K562 (cell line): Measurements from ENCODE around the gene MXRA7. TPM values are rescaled to one million over a fixed set of nuclear protein-coding genes. Genes with fewer than 3 reads are reported as not detected.

ENCODE experiments used
- ARHGAP35 ChIP-seq: fragments of 450-650 bp; IDR thresholded peaks from 2 replicates; pipeline ENCODE4 v1.6.1; 2018; ENCODE audit not compliant: partially characterized antibody
- C11orf30 ChIP-seq: fragments of 450-650 bp; IDR thresholded peaks from 2 replicates; pipeline ENCODE4 v1.6.1; 2016; ENCODE audit warnings: low read depth, mild to moderate bottlenecking
- CCNT2 ChIP-seq: IDR thresholded peaks from 2 replicates; pipeline ENCODE4 v1.6.1; 2011; ENCODE audit warnings: borderline replicate concordance, low read depth, mild to moderate bottlenecking, moderate library complexity, mixed read lengths, low read length; ENCODE audit not compliant: insufficient read length; ENCODE audit errors: extremely low read depth
- EP300 ChIP-seq: IDR thresholded peaks from 2 replicates; pipeline ENCODE4 v1.6.1; 2012; ENCODE audit warnings: low read length, improper control_type of control experiment
- FOS ChIP-seq: IDR thresholded peaks from 3 replicates; pipeline ENCODE4 v1.6.1; 2011; ENCODE audit not compliant: insufficient read length; ENCODE audit errors: extremely low read depth
- JUN ChIP-seq, 2 experiments: sonication (generic) in 1 of 2; formaldehyde crosslinking in 1 of 2; IDR thresholded peaks; 2 replicates each; pipeline versions ENCODE4 v1.6.1 to v1.8.0; 2012 to 2022; ENCODE audit warnings: borderline replicate concordance in 2 of 2, mild to moderate bottlenecking in 2 of 2, improper control_type of control experiment in 1 of 2, low read depth in 1 of 2, low read length in 1 of 2, missing genetic modification reagents in 1 of 2
- MAFK ChIP-seq: IDR thresholded peaks from 2 replicates; pipeline ENCODE4 v1.6.1; 2011; ENCODE audit warnings: low read length, improper control_type of control experiment
- NCOR1 ChIP-seq: fragments of 450-650 bp; IDR thresholded peaks from 2 replicates; pipeline ENCODE4 v1.6.1; 2016; ENCODE audit warnings: mild to moderate bottlenecking, moderate library complexity
- NFXL1 ChIP-seq: fragments of 450-650 bp; formaldehyde crosslinking; IDR thresholded peaks from 2 replicates; pipeline ENCODE4 v1.4.0; 2021; ENCODE audit warnings: mild to moderate bottlenecking
- NFYB ChIP-seq: IDR thresholded peaks from 2 replicates; pipeline ENCODE4 v1.6.1; 2011; ENCODE audit warnings: mild to moderate bottlenecking, moderate library complexity; ENCODE audit not compliant: insufficient read length; ENCODE audit errors: extremely low read depth
- NR3C1 ChIP-seq: sonication (generic); formaldehyde crosslinking; IDR thresholded peaks from 2 replicates; pipeline ENCODE4 v1.8.1; 2022; ENCODE audit warnings: missing genetic modification reagents
- RBBP5 ChIP-seq: fragments of 200-600 bp; sonication (generic); IDR thresholded peaks from 2 replicates; pipeline ENCODE4 v1.6.1; 2012; ENCODE audit warnings: borderline replicate concordance, mild to moderate bottlenecking, low read length, control low read depth, inconsistent platforms; ENCODE audit not compliant: insufficient read depth, poor library complexity, severe bottlenecking
- RBFOX2 ChIP-seq: fragments of 200-400 bp; formaldehyde crosslinking; IDR thresholded peaks from 2 replicates; pipeline ENCODE4 v1.6.1; 2017; ENCODE audit warnings: low read depth, mild to moderate bottlenecking, low read length, moderate library complexity
- ZNF583 ChIP-seq: fragments of 250-450 bp; sonication (Bioruptor Pico); IDR thresholded peaks from 2 replicates; pipeline ENCODE4 v1.4.0; 2020
- ZNF696 ChIP-seq: fragments of 250-450 bp; sonication (Bioruptor Pico); conservative IDR thresholded peaks from 2 replicates; pipeline ENCODE4 v1.4.0; 2020; ENCODE audit warnings: mild to moderate bottlenecking, moderate library complexity
- polyA plus RNA-seq, 8 experiments: library from polyadenylated mRNA; depleted of rRNA in 4 of 8; stranded (reverse) in 5 of 8; unstranded in 3 of 8; fragments of >200 nt; fragmentation: Nextera tagmentation in 2 of 8; fragmentation: Illumina TruSeq in 1 of 8; extraction: Ambion mirVana in 2 of 8; extraction: Trizol in 1 of 8; gene quantifications; 2 replicates each; pipeline versions ENCODE4 v1.2.1 to v1.2.3, GENCODE V29; 2011 to 2014; ENCODE audit warnings: inconsistent platforms in 1 of 8, missing spikeins in 1 of 8
- total RNA-seq, 7 experiments: library from RNA; depleted of rRNA in 6 of 7; stranded (reverse); fragments of >200 nt in 6 of 7; fragmentation: Illumina TruSeq in 2 of 7; extraction: Trizol in 2 of 7; gene quantifications; 2 replicates each; pipeline versions ENCODE4 v1.2.1 to v1.2.3, GENCODE V29; 2011 to 2021; ENCODE audit warnings: low replicate concordance in 1 of 7
- TF ChIP-seq, protein P1 (sequence below): fragments of 250-450 bp; sonication (Bioruptor Pico); IDR thresholded peaks from 2 replicates; pipeline ENCODE4 v1.5.1; 2021; ENCODE audit warnings: mild to moderate bottlenecking
- TF ChIP-seq, protein P2 (sequence below): fragments of 250-450 bp; sonication (Bioruptor Pico); IDR thresholded peaks from 2 replicates; pipeline ENCODE4 v1.8.0; 2021; ENCODE audit warnings: borderline replicate concordance, mild to moderate bottlenecking, moderate library complexity; ENCODE audit not compliant: poor library complexity, severe bottlenecking
- TF ChIP-seq, protein P3 (sequence below): conservative IDR thresholded peaks from 2 replicates; pipeline ENCODE4 v1.6.1; 2011; ENCODE audit warnings: low read depth, mild to moderate bottlenecking, low read length; ENCODE audit not compliant: control insufficient read depth
- TF ChIP-seq, protein P4 (sequence below): IDR thresholded peaks from 2 replicates; pipeline ENCODE4 v1.6.1; 2011; ENCODE audit not compliant: insufficient read length; ENCODE audit errors: extremely low read depth
- TF ChIP-seq, protein P5 (sequence below): fragments of 450-650 bp; formaldehyde crosslinking; IDR thresholded peaks from 2 replicates; pipeline ENCODE4 v1.4.0; 2022; ENCODE audit warnings: missing genetic modification characterization
- TF ChIP-seq, protein P6 (sequence below): sonication (generic); formaldehyde crosslinking; IDR thresholded peaks from 2 replicates; pipeline ENCODE4 v1.8.0; 2022; ENCODE audit warnings: missing genetic modification reagents, mild to moderate bottlenecking, moderate library complexity, borderline replicate concordance

The MXRA7 gene
- total and polyA plus RNA-seq, 9 of the 15 experiments (the other 6 are each of a cell fraction or from before 2014, with no cell fraction given): 2.6 to 38.4 (median 14.3) TPM

DNA sequence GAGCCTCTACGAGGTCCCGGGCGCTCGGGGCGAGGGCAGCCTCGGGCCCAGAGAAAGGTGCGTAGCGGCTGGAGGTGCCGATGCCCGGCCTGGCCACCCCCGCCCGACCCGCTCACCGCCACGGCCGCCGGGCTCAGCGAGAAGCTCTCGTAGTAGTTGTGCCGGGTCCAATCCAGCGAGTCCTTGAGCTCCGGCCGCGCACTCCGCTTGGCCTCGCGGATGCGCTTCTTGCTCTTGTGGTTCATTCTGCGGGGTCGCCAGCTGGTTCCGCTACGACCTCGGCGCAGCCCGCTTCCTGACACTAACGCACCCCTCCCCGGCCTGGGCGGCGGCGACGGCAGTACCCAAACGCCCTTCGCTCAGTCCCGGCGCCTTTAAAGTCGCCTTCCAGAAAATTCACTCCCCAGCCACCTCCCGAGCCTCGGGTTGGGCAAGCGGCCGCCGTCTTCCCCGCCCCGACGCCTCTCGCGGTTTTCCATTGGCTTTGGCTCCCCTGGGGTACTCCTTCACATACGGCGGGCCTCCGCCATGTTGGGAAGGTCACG, 15.5 kb upstream of the MXRA7 start, which contains the start of gene JMJD6 (continued):
- no peak for TF ChIP-seq JUN (IDR thresholded peaks at IDR 0.05; ENCODE audit: borderline replicate concordance, low read depth, low read length)
- no peak; the same call in 1 of the 2 replicates for TF ChIP-seq JUN (CRISPR knock-in tag; IDR thresholded peaks at IDR 0.05; ENCODE audit: borderline replicate concordance)
- TF ChIP-seq, protein P1, sequence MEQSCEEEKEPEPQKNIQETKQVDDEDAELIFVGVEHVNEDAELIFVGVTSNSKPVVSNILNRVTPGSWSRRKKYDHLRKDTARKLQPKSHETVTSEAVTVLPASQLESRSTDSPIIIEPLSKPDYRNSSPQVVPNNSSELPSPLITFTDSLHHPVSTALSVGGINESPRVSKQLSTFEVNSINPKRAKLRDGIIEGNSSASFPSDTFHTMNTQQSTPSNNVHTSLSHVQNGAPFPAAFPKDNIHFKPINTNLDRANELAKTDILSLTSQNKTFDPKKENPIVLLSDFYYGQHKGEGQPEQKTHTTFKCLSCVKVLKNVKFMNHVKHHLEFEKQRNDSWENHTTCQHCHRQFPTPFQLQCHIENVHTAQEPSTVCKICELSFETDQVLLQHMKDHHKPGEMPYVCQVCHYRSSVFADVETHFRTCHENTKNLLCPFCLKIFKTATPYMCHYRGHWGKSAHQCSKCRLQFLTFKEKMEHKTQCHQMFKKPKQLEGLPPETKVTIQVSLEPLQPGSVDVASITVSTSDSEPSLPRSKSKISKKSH: no peak
- 0 out of 2 replicates have a peak, but pooled peaks have one; percentile 44 for TF ChIP-seq NR3C1 (CRISPR knock-in tag)
- no peak for TF ChIP-seq NCOR1
- TF ChIP-seq RBFOX2: peak; percentile 98
- peak; percentile 74 for TF ChIP-seq RBBP5
- no peak; the same call in 1 of the 2 replicates for TF ChIP-seq C11orf30
- no peak for TF ChIP-seq NFXL1 (CRISPR knock-in tag)
- TF ChIP-seq NFYB: peak; percentile 32
- TF ChIP-seq, protein P2, sequence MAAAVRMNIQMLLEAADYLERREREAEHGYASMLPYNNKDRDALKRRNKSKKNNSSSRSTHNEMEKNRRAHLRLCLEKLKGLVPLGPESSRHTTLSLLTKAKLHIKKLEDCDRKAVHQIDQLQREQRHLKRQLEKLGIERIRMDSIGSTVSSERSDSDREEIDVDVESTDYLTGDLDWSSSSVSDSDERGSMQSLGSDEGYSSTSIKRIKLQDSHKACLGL: no peak
- peak; percentile 80 for TF ChIP-seq FOS
- TF ChIP-seq EP300: no peak
- TF ChIP-seq, protein P3, sequence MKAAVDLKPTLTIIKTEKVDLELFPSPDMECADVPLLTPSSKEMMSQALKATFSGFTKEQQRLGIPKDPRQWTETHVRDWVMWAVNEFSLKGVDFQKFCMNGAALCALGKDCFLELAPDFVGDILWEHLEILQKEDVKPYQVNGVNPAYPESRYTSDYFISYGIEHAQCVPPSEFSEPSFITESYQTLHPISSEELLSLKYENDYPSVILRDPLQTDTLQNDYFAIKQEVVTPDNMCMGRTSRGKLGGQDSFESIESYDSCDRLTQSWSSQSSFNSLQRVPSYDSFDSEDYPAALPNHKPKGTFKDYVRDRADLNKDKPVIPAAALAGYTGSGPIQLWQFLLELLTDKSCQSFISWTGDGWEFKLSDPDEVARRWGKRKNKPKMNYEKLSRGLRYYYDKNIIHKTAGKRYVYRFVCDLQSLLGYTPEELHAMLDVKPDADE: peak; percentile 82
- TF ChIP-seq, protein P4, sequence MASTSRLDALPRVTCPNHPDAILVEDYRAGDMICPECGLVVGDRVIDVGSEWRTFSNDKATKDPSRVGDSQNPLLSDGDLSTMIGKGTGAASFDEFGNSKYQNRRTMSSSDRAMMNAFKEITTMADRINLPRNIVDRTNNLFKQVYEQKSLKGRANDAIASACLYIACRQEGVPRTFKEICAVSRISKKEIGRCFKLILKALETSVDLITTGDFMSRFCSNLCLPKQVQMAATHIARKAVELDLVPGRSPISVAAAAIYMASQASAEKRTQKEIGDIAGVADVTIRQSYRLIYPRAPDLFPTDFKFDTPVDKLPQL: no peak
- no peak for TF ChIP-seq ZNF696 (CRISPR knock-in tag)
- TF ChIP-seq, protein P5, sequence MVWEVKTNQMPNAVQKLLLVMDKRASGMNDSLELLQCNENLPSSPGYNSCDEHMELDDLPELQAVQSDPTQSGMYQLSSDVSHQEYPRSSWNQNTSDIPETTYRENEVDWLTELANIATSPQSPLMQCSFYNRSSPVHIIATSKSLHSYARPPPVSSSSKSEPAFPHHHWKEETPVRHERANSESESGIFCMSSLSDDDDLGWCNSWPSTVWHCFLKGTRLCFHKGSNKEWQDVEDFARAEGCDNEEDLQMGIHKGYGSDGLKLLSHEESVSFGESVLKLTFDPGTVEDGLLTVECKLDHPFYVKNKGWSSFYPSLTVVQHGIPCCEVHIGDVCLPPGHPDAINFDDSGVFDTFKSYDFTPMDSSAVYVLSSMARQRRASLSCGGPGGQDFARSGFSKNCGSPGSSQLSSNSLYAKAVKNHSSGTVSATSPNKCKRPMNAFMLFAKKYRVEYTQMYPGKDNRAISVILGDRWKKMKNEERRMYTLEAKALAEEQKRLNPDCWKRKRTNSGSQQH: no peak
- TF ChIP-seq, protein P6, sequence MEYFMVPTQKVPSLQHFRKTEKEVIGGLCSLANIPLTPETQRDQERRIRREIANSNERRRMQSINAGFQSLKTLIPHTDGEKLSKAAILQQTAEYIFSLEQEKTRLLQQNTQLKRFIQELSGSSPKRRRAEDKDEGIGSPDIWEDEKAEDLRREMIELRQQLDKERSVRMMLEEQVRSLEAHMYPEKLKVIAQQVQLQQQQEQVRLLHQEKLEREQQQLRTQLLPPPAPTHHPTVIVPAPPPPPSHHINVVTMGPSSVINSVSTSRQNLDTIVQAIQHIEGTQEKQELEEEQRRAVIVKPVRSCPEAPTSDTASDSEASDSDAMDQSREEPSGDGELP: peak; percentile 95
- TF ChIP-seq MAFK: no peak
- peak; percentile 61 for TF ChIP-seq CCNT2
- no peak for TF ChIP-seq ZNF583 (CRISPR knock-in tag)
- no peak for TF ChIP-seq ARHGAP35
